SK-MEL-5 (cell line): ENCODE measurements around the gene CHD9. TPM values are rescaled to one million over a fixed set of nuclear protein-coding genes. Genes with fewer than 3 reads are reported as not detected.

Experiments
- DNase-seq: peaks from one replicate; pipeline ENCODE4 v3.0.0-alpha.2; 2016; ENCODE audit warnings: low read depth, low spot score
- in situ Hi-C: cut with HindIII; loops from 2 replicates; pipeline ENCODE4 v1.10.0; 2016; ENCODE audit warnings: low sequenced_read_pairs, high pct_unique_total_duplicates, low pct_unique_long_range_greater_than_20kb
- small RNA-seq, 2 experiments: library from RNA; depleted of rRNA; stranded (forward); fragments of <200 nt; gene quantifications; one replicate each; pipeline ENCODE3, GENCODE V24; 2014
- total RNA-seq: library from RNA; depleted of rRNA; stranded (reverse); fragments of >200 nt; shearing (Covaris generic); gene quantifications from 2 replicates; pipeline ENCODE4 v1.2.3, GENCODE V29; 2014; rRNA removed

Gene CHD9
- total RNA-seq, 1 experiment from 2014 or later, result 20.3 TPM

GRCh38 chr16:53341792-53342191 lies 287.0 kb downstream of the CHD9 start:
- in situ Hi-C loops, result no loop called here
- DNase-seq, result no peak

GRCh38 chr16:53355064-53355463 lies 300.3 kb downstream of the CHD9 start:
- in situ Hi-C loops, result no loop called here
- DNase-seq, result no peak

GRCh38 chr16:53356478-53357207 lies 301.9 kb downstream of the CHD9 start:
- in situ Hi-C loops, result no loop called here
- DNase-seq, result no peak

- no peak for DNase-seq
- in situ Hi-C loops, result no loop called here
Observed at GRCh38 chr16:53357208-53357586, 302.4 kb downstream of the CHD9 start.

GRCh38 chr16:53357955-53358354 lies 303.2 kb downstream of the CHD9 start:
- DNase-seq, result no peak
- in situ Hi-C loops, result no loop called here

- no peak for DNase-seq
- in situ Hi-C loops, result no loop called here
Observed at GRCh38 chr16:53358884-53359283, 304.1 kb downstream of the CHD9 start.

- in situ Hi-C loops, result no loop called here
- DNase-seq, result no peak
Observed at GRCh38 chr16:53369921-53370320, 315.1 kb downstream of the CHD9 start.

- DNase-seq, result no peak
- in situ Hi-C loops, result no loop called here
Observed at GRCh38 chr16:53370827-53371226, 316.0 kb downstream of the CHD9 start.

GRCh38 chr16:53372992-53373871 lies 318.4 kb downstream of the CHD9 start:
- in situ Hi-C loops, result no loop called here

GRCh38 chr16:53374800-53375199 lies 320.0 kb downstream of the CHD9 start:
- DNase-seq, result no peak
- in situ Hi-C loops, result no loop called here

More at GRCh38 chr16:53372992-53373871, 318.4 kb downstream of the CHD9 start:
- DNase-seq, result no peak

GRCh38 chr16:53378138-53378537 lies 323.3 kb downstream of the CHD9 start:
- in situ Hi-C loops, result no loop called here
- no peak for DNase-seq

Small RNA genes lying within 50 kb of the gene (small RNA-seq; reads per million reads assigned to genes)
- gene RF01210, result 0 to 0.08 reads per million in 2 experiments
- gene RNA5SP427, result 0 to 0.19 reads per million in 2 experiments

Other genes with a start within 250 kb of the CHD9 start
- gene CHD9NB, start 2.1 kb upstream of the CHD9 start, total RNA-seq, result 1.2 and 1.9 TPM in 2 replicates